Activated CD8-positive, alpha-beta T cell treated with anti-CD3 and anti-CD28 coated beads for 36 hours (primary cell): ENCODE data around the gene AVEN. TPM values are rescaled to one million over a fixed set of nuclear protein-coding genes. Genes with fewer than 3 reads are reported as not detected.

Experiments used
- ATAC-seq: fragments of 200-7000 bp; cut with Tn5 transposase; one replicate; pipeline ENCODE4 v1.10.0; 2021; ENCODE audit warnings: mild to moderate bottlenecking, moderate library complexity
- CTCF ChIA-PET: fragments of 350-600 bp; sonication (Branson Sonifier 250); formaldehyde crosslinking; loops from one replicate; lab custom pipeline; 2021; ENCODE audit warnings: antibody characterized with exemption; lab: Charles Lee
- POLR2A ChIA-PET: fragments of 350-600 bp; sonication (Branson Sonifier 250); formaldehyde crosslinking; loops from one replicate; lab custom pipeline; 2021; ENCODE audit warnings: antibody characterized with exemption; lab: Charles Lee
- DNase-seq: peaks from one replicate; pipeline ENCODE4 v3.0.0-alpha.2; 2020
- H3K27ac Mint-ChIP-seq: one replicate; pipeline ENCODE4 v1.8.0; 2021; ENCODE audit warnings: mild to moderate bottlenecking, mixed read lengths
- H3K27me3 Mint-ChIP-seq: one replicate; pipeline ENCODE4 v1.8.0; 2021; ENCODE audit warnings: mixed read lengths
- H3K36me3 Mint-ChIP-seq: one replicate; pipeline ENCODE4 v1.8.0; 2021; ENCODE audit warnings: low read depth, mixed read lengths
- H3K4me1 Mint-ChIP-seq: one replicate; pipeline ENCODE4 v1.8.0; 2021; ENCODE audit warnings: low read depth, mixed read lengths
- H3K4me3 Mint-ChIP-seq: one replicate; pipeline ENCODE4 v1.8.0; 2021; ENCODE audit warnings: mild to moderate bottlenecking, moderate library complexity, mixed read lengths
- H3K9me3 Mint-ChIP-seq: one replicate; pipeline ENCODE4 v1.8.0; 2021; ENCODE audit warnings: mixed read lengths
- CTCF ChIP-seq: fragments of 200-600 bp; IDR thresholded peaks from one replicate; pipeline ENCODE4 v1.8.0; 2022; ENCODE audit warnings: antibody characterized with exemption, mild to moderate bottlenecking
- intact Hi-C: fragments of 100-400 bp; cut with micrococcal nuclease; formaldehyde crosslinking; loops from one replicate; pipeline ENCODE4 v1.10.0; 2022
- total RNA-seq, 2 experiments: library from RNA; stranded (reverse); gene quantifications; one replicate each; pipeline ENCODE4 v1.2.3, GENCODE V29; 2021

AVEN gene
- total RNA-seq, 2 experiments from 2014 or later, result 8.8 to 13.0 TPM

GRCh38 chr15:34076785-34077184, 37.8 kb upstream of the AVEN start:
- H3K4me3 Mint-ChIP-seq, result no peak overlapping the region
- no peaks in the 10 kb centered on the region for H3K9me3 Mint-ChIP-seq
- TF ChIP-seq CTCF, result no peak
- no peaks in the 10 kb centered on the region for H3K27me3 Mint-ChIP-seq
- no peaks in the 10 kb centered on the region for H3K36me3 Mint-ChIP-seq
- H3K27ac Mint-ChIP-seq, result no peak overlapping the region
- DNase-seq, result no peak
- intact Hi-C loops, result no loop called here
- ChIA-PET CTCF (no interaction called here), POLR2A (interaction anchor here (1.5 kb wide), 1 partner anchor 9 kb away, joined by 3 read pairs; no protein-coding TSS in a partner anchor)
- H3K4me1 Mint-ChIP-seq, result no peaks in the 10 kb centered on the region
- ATAC-seq, result no peak

- Mint-ChIP-seq H3K9me3 (no peaks in the 10 kb centered on the region), H3K4me3 (no peak overlapping the region), H3K4me1 (no peaks in the 10 kb centered on the region)
Measured at GRCh38 chr15:34070003-34070402, 31.0 kb upstream of the AVEN start.

DNA sequence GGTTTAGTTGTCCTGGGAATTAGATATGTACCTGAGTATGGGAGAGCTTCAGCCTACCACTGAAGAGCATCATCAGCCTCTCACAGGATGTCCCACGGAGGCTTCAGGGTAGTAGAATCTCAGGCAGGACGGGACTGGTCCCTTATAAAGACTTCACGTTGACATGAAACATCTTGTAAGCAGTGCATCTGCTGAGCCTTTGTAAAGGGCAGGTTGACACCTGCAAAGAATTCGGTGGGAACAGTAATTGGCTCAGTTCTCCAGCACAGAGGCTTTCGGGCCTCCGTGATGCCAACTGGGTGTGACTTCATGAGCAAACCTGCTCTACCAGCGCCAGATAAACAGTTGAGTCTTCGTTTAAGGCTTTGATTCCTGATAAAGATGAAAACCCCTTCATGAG, 26.9 kb upstream of the AVEN start:
- no peak for TF ChIP-seq CTCF
- Mint-ChIP-seq H3K36me3 (no peaks in the 10 kb centered on the region), H3K4me1 (peaks cover 3% of the 10 kb centered on the region), H3K4me3 (no peak overlapping the region), H3K27me3 (no peaks in the 10 kb centered on the region), H3K9me3 (no peaks in the 10 kb centered on the region), H3K27ac (no peak overlapping the region)
- POLR2A ChIA-PET, result no interaction called here
- CTCF ChIA-PET, result interaction anchor here (0.6 to 1.5 kb wide), 4 partner anchors 44 to 523 kb away, joined by 3 to 8 read pairs (median 4); partner anchors contain the start of gene KATNBL1
- no peak for DNase-seq
- ATAC-seq, result no peak
- intact Hi-C loops, result loop anchor here (10.0 kb wide), 2 partner anchors 519 to 859 kb away; partner anchors contain the start of gene GOLGA8B

More at GRCh38 chr15:34070003-34070402, 31.0 kb upstream of the AVEN start:
- no peak for DNase-seq
- CTCF ChIA-PET, result no interaction called here
- intact Hi-C loops, result no loop called here
- H3K27me3 Mint-ChIP-seq, result no peaks in the 10 kb centered on the region
- TF ChIP-seq CTCF, result no peak
- H3K36me3 Mint-ChIP-seq, result no peaks in the 10 kb centered on the region
- POLR2A ChIA-PET, result no interaction called here
- H3K27ac Mint-ChIP-seq, result no peak overlapping the region
- no peak for ATAC-seq

GRCh38 chr15:34065261-34065660, 26.3 kb upstream of the AVEN start:
- H3K4me1 Mint-ChIP-seq, result peaks cover 3% of the 10 kb centered on the region
- ATAC-seq, result no peak

More at GRCh38 chr15:34065261-34065660, 26.3 kb upstream of the AVEN start:
- no peak overlapping the region for H3K4me3 Mint-ChIP-seq
- DNase-seq, result no peak
- POLR2A ChIA-PET, result no interaction called here
- H3K9me3 Mint-ChIP-seq, result no peaks in the 10 kb centered on the region
- CTCF ChIA-PET, result interaction anchor here (1.2 to 1.5 kb wide), 3 partner anchors 45 to 145 kb away, joined by 3 to 8 read pairs (median 5); partner anchors contain the start of gene KATNBL1
- no peaks in the 10 kb centered on the region for H3K27me3 Mint-ChIP-seq
- no peaks in the 10 kb centered on the region for H3K36me3 Mint-ChIP-seq
- no peak for TF ChIP-seq CTCF
- H3K27ac Mint-ChIP-seq, result no peak overlapping the region
- intact Hi-C loops, result loop anchor here (10.0 kb wide), 2 partner anchors 520 to 860 kb away; partner anchors contain the start of gene GOLGA8B
